Bronchial epithelial cell (primary cell): ENCODE results near the gene MTR. TPM values are rescaled to one million over a fixed set of nuclear protein-coding genes. Genes with fewer than 3 reads are reported as not detected.

ENCODE experiments used
- DNase-seq: peaks from one replicate; pipeline ENCODE4 v3.0.0-alpha.2; 2010; ENCODE audit warnings: low read depth
- FAIRE-seq: peaks from 2 replicates; lab custom pipeline; 2011; peaks lifted over from hg19 to GRCh38; lab: Jason Lieb, UNC
- H3K27me3 ChIP-seq: 2 replicates; pipeline ENCODE4 v1.5.1; 2011; ENCODE audit warnings: low read length; ENCODE audit not compliant: control insufficient read depth, insufficient read depth
- H3K36me3 ChIP-seq: 2 replicates; pipeline ENCODE4 v1.5.1; 2011; ENCODE audit warnings: low read length; ENCODE audit not compliant: control insufficient read depth, insufficient read depth
- H3K4me3 ChIP-seq: 2 replicates; pipeline ENCODE4 v1.5.1; 2011; ENCODE audit warnings: mild to moderate bottlenecking, low read depth, low read length, control low read depth
- CTCF ChIP-seq: IDR thresholded peaks from 2 replicates; pipeline ENCODE4 v1.5.1; 2011; ENCODE audit warnings: mild to moderate bottlenecking, moderate library complexity, low read length, control low read depth, inconsistent platforms; ENCODE audit not compliant: insufficient read depth, severe bottlenecking
- total RNA-seq: library from RNA; depleted of rRNA; stranded (reverse); fragments of >200 nt; gene quantifications from 2 replicates; pipeline ENCODE4 v1.2.1, GENCODE V29; 2014

Gene MTR
- total RNA-seq, 1 donor from 2014 or later = 13.4 TPM

DNA sequence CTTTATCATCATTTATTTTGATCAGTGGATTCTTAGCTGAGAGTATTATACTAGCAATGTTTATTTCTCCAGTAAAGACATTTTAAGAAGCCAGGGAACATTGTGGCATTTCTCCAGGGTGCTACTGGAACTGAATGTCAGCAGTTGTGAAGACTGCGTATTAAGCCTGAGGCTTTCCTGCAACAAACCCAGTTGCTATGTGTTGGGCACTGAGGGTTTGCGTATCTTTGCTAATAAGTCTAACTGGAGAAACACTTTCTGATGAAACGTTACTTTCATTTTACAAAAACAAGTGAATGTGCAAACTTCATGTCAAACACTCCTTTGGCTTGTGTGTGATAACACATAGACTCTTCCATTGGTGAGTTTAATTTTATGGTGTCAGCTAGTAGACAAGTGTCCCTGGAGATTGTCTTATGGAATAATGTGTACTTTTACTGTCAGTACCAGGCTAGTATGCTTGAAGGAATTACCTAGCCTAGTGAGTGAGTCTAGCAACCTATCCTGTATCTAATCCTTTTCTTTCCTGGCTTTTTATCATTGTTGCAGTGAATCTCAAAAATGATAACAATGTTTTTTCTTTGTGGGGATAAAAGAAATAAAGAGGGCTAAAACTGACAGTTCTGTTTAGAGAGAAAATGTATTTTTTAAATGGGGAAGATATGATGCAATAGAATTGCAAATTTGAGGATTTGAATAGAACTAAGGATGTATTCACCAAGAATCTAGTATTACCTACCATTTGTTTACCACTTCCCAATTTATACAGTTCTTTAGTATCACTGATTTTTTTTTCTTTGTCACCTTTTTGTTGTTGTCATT is 70.1 kb downstream of the MTR start:
- no peak for TF ChIP-seq CTCF

DNA sequence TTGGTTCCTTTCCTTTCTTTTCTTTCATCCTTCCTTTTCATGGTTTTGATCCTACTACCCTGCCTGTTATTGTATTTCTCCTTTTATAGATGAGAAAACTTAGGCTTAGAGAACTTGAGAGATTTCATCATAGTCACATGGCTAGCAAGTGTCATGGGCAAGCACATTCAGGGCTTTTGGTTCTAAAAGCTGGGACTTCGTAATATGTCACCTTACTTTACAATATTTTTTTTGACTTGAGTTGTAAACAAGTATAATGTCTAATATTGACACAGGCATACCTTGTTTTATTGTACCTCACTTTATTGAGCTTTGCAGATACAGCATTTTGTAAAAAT is 70.7 kb downstream of the MTR start:
- H3K36me3 ChIP-seq = peaks cover 4% of the 10 kb centered on the region
- TF ChIP-seq CTCF = no peak
- FAIRE-seq (no peak), DNase-seq (no peak)
- H3K4me3 ChIP-seq = no peak overlapping the region
- no peaks in the 10 kb centered on the region for H3K27me3 ChIP-seq

More for the DNA sequence above, 70.1 kb downstream of the MTR start:
- Histone ChIP-seq H3K27me3 (no peaks in the 10 kb centered on the region), H3K4me3 (no peak overlapping the region), H3K36me3 (peaks cover 4% of the 10 kb centered on the region)
- DNase-seq (no peak), FAIRE-seq (no peak)

- peak; percentile 68 for DNase-seq
- Histone ChIP-seq H3K27me3 (no peaks in the 10 kb centered on the region), H3K4me3 (no peak overlapping the region), H3K36me3 (peaks cover 2% of the 10 kb centered on the region)
- TF ChIP-seq CTCF = peak; percentile 78
- FAIRE-seq = no peak
These were observed 73.8 kb downstream of the MTR start for GRCh38 chr1:236868625-236869467.

DNA sequence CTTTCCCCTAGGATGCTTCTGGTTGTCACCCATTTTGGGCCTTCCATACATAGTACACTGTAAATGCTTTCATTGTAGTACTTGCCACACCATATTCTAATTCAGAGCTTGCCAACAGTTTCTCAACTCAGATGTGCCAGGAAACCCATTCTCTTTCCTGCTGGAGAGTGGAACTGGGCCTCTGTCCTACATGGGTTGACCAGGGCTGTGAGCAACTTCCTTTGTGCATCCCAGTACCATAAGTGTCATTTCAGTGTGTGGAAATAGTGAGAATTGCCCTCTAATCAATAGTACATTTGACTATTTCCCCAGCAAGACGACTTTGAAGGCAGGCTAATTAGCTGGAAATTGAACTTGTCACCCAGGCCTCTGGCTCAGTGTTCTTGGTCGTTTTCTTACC is 74.8 kb downstream of the MTR start:
- Histone ChIP-seq H3K36me3 (peaks cover 2% of the 10 kb centered on the region), H3K27me3 (no peaks in the 10 kb centered on the region), H3K4me3 (no peak overlapping the region)
- DNase-seq = no peak
- FAIRE-seq = no peak
- TF ChIP-seq CTCF = no peak

DNA sequence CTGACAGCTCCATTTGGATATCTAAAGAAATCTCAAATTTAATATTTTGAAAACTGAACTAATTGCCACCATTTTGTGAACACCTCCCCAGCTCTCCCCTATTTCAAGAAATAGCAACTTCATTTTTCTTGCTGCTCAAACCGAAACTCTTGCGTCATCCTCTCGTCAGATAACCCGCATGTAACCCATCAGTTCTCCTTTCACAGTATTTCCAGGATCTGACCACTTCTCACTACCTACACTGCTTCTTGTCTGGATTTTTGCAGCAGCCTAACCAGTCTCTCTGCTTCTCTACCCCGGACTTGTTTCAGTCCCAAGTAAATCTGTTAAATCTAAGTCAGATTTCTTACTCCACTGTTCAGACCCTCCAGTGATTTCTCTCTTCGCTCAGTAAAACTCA is 75.6 kb downstream of the MTR start:
- Histone ChIP-seq H3K4me3 (no peak overlapping the region), H3K27me3 (no peaks in the 10 kb centered on the region), H3K36me3 (peaks cover 2% of the 10 kb centered on the region)
- no peak for TF ChIP-seq CTCF
- FAIRE-seq = no peak
- DNase-seq = no peak
